Dendritic cell treated with granulocyte-macrophage colony-stimulating factor and Interleukin-4, amounts not matched to agents 40 ng/mL and 50 ng/mL, for 4 days (primary cell): Measurements from ENCODE around the gene GIMAP2.

Experiments
- H3K27ac Mint-ChIP-seq: one replicate; pipeline ENCODE4 v1.8.0; 2022; ENCODE audit warnings: mild to moderate bottlenecking, mixed read lengths
- H3K27me3 Mint-ChIP-seq: one replicate; pipeline ENCODE4 v1.8.0; 2022; ENCODE audit warnings: mild to moderate bottlenecking, mixed read lengths
- H3K36me3 Mint-ChIP-seq: one replicate; pipeline ENCODE4 v1.8.0; 2022; ENCODE audit warnings: low read depth, mixed read lengths
- H3K4me1 Mint-ChIP-seq: one replicate; pipeline ENCODE4 v1.8.0; 2022; ENCODE audit warnings: low read depth, mixed read lengths
- H3K4me3 Mint-ChIP-seq: one replicate; pipeline ENCODE4 v1.8.0; 2022; ENCODE audit warnings: mild to moderate bottlenecking, moderate library complexity, mixed read lengths
- H3K9me3 Mint-ChIP-seq: one replicate; pipeline ENCODE4 v1.8.0; 2022; ENCODE audit warnings: mixed read lengths
- intact Hi-C: fragments of 100-400 bp; cut with micrococcal nuclease; formaldehyde crosslinking; loops from one replicate; pipeline ENCODE4 v1.15.0; 2022

Gene GIMAP2

DNA sequence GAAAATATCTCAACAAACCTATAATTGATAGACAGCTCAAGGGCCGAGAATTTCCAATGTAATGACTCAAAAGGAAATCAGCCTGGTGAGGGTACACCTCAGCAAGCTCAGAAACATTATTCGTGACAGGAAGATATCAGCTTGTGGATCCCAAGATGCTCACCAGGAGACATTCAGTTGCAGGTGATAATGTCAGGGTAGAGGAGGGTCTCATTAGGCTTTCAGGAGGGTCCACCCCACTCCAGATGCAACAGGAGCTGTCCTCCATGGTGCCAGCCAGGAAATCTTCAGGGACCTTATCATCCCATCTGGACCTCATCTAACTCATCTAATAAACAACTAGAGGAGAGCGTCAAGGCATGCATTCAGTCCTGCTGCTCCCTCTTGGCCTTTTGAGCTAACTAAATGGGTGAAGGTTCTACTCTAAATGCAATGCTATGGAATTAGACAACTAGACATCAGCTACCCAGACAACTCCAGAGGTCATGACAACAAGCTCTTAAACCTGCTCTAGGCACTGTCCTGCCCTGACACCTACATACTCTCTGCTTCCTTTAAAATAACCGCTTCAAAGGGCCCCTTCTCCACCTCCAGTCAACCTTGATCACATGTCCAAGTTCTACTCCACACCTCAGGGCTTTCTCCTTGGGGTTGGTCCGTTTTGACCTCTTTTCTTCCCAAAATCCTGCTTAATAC is 47.4 kb downstream of the GIMAP2 start:
- Mint-ChIP-seq H3K27ac (no peak overlapping the region), H3K9me3 (peaks cover 10% of the 10 kb centered on the region), H3K27me3 (peaks cover 1% of the 10 kb centered on the region), H3K36me3 (peaks cover 8% of the 10 kb centered on the region), H3K4me1 (peaks cover 34% of the 10 kb centered on the region), H3K4me3 (no peak overlapping the region)
- intact Hi-C loops: no loop called here

DNA sequence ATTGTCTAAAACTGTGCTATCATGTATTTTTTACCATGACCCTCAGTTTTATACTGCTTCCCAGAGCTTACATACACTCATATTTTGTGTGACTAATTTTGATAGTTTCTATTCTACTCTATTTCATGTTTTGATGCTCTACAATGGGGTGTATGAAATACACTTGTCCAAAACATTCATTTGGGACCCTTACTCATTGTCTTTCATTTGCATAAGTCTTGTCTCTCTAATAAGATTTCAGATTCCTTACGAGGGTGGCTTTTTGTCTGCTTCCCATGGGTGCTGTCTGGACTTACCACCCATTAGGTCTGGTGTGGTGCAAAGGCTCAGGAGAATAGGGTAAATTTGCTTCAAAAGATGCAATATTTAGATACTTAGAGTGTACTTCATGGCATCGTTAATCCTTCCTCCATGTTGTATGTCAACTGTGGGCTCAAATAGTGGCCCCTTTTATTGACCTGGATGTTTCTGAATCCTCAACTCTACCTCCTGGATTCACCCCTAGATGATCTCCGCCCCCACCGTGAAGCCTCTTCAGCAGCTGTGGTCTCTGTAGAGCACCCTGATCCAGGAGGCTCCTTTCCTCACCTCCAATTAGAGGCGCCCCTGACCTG is 48.1 kb downstream of the GIMAP2 start:
- intact Hi-C loops: no loop called here
- peaks cover 1% of the 10 kb centered on the region for H3K27me3 Mint-ChIP-seq
- no peak overlapping the region for H3K4me3 Mint-ChIP-seq
- H3K4me1 Mint-ChIP-seq: peaks cover 41% of the 10 kb centered on the region
- peaks cover 9% of the 10 kb centered on the region for H3K36me3 Mint-ChIP-seq
- H3K9me3 Mint-ChIP-seq: peaks cover 3% of the 10 kb centered on the region
- peak overlapping the region; percentile 44 for H3K27ac Mint-ChIP-seq

DNA sequence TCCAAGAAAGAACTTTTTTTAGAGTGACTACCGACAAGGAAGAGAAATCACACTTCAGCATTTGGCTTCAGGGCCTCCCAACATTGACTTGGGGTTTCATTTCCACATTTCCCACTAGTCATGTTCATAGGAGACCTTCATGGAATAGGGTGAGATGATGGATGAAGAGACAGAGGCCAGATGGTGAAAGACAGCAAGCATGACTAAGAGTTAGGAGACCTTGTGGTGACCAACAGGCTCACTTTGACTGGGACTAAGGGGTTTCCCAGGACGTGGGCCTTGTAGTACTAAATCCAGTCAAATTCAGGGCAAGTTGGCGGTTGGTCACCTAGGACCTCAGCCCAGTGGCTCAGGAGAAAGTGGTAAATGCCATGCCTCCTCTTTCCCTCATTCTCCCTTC is 48.7 kb downstream of the GIMAP2 start:
- Mint-ChIP-seq H3K27ac (peak overlapping the region; percentile 44), H3K4me1 (peaks cover 47% of the 10 kb centered on the region), H3K27me3 (peaks cover 1% of the 10 kb centered on the region), H3K4me3 (no peak overlapping the region), H3K36me3 (peaks cover 10% of the 10 kb centered on the region), H3K9me3 (no peaks in the 10 kb centered on the region)
- intact Hi-C loops: no loop called here

DNA sequence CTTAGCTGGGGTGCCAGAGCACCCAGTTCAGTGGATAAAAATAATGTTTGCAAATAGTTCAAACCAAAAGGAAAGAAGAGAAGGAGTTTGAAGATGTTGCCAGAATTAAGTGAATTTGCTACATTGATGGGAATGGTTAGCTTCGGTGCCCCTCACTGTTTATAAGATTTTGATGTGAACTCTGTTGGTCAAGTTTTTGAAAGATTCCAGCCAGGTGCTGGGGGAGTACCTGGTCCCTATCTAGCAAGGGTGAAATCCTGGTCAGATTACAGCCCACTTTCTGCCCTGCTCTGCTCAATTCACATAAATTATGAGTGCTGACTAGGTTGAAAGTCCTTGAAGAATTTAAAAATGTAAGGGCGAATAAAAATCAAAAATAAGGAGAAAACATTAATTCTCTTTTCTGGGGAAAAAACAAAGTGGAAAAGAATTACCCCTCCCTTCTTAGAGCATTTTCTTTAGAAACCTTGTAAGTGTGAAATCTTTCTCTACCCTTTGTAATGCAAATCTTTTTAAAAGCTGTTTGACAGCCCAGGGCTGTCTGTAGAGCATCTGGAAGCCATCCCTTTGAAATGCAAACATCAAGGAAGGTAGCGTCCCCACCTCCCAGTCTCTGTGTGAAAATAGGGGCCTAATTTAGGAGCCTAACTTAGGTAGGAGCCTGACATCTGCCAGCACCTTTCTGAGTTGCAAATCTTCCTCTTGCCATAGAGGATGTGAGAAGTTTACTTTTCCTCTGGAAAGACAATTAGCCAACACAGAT is 50.3 kb downstream of the GIMAP2 start:
- Mint-ChIP-seq H3K36me3 (peaks cover 24% of the 10 kb centered on the region), H3K9me3 (no peaks in the 10 kb centered on the region), H3K27me3 (peaks cover 1% of the 10 kb centered on the region), H3K27ac (no peak overlapping the region), H3K4me1 (peaks cover 58% of the 10 kb centered on the region), H3K4me3 (no peak overlapping the region)
- intact Hi-C loops: no loop called here

DNA sequence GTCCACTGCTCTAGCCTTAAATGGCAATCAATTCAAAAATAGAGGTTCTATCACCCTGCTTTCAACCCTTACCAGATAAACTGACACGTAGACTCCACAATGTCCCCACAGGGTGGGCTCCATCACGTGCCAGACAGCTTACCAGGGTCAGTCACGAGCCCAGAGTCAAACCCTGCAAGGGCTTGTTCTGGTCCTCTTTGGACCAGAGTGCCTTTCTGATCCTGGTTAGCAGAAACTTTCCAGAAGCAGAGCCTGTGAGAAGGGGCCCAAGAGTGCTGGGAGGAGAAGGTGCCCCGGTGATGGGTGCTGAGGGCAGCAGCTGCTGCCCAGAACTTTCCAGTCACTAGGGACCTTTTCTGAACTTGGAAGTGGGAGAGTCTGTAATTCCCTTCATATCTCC is 51.4 kb downstream of the GIMAP2 start:
- Mint-ChIP-seq H3K36me3 (peaks cover 35% of the 10 kb centered on the region), H3K27me3 (peaks cover 1% of the 10 kb centered on the region), H3K9me3 (no peaks in the 10 kb centered on the region), H3K27ac (peak overlapping the region; percentile 90), H3K4me1 (peaks cover 63% of the 10 kb centered on the region), H3K4me3 (peak overlapping the region; percentile 92)
- intact Hi-C loops: no loop called here

DNA sequence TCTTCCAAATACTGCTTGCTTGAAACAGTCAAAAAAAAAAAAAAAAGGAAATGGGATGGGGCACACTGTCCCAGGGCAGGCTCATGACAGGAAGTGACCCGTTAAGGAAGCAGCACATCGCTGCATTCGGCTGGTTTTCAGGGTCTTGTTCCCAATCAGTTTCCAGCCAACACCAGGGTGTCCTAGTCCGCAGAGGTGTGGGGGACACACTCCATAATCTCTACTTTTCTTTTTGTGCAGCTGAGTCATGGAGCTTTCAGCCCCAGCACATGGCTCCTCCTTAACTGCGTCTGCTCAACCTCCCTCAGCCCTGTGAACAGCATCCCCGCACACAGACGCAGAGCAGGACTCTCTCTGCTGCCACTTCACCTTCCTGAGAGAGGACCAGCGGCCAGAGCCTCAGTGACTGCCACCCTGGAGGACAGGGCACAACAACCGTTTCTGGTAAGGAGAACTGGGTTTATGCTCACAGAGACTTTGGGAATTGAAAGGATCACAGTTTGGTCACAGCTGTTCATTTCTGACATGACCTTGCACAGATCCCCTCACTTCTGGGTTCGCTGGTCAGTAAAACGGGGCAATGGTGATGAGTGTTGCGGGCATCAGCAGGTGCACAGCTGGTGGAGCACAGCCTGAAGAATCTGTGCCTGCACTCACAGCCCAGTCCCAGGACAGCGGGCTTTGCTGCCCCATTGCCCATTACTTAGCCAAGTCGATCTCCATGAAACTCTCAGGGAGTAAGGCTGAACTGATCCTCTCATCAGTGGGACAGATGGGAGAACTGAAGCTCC is 52.0 kb downstream of the GIMAP2 start, which contains the start of gene GIMAP5:
Gene GIMAP5, plus strand, starts transcription at position 154 of the 791 bp plus-strand sequence. CDS start 3,467 bp downstream, outside the sequence.
- H3K4me3 Mint-ChIP-seq: peak within 1 kb of the TSS; percentile 92
- peaks cover 69% of the 10 kb centered on the region for H3K4me1 Mint-ChIP-seq
- no peaks in the 10 kb centered on the region for H3K9me3 Mint-ChIP-seq
- H3K36me3 Mint-ChIP-seq: peaks cover 41% of the 10 kb centered on the region
- intact Hi-C loops: no loop called here
- peak within 1 kb of the TSS; percentile 90 for H3K27ac Mint-ChIP-seq
- no peaks in the 10 kb centered on the region for H3K27me3 Mint-ChIP-seq

DNA sequence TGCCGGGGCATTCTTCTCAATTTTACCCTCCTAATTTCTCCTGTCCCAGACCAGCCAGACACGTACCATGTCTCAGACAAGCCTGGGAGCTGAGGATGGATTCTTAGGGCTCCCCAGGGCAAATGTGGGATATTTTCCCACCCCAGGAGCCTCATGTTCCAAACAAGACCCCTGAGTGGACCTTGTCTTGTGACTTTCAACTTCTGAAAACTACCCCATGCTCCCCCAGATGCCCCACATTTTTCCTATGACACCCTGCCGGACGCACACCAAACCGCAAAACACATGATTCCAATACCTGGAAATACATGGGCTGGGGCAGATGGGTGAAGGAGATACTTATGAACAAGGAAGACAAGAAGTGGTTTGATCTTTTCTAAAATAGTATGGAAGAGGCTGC is 52.6 kb downstream of the GIMAP2 start:
- intact Hi-C loops: no loop called here
- H3K9me3 Mint-ChIP-seq: no peaks in the 10 kb centered on the region
- no peaks in the 10 kb centered on the region for H3K27me3 Mint-ChIP-seq
- H3K4me3 Mint-ChIP-seq: peak overlapping the region; percentile 92
- peaks cover 75% of the 10 kb centered on the region for H3K4me1 Mint-ChIP-seq
- peak overlapping the region; percentile 90 for H3K27ac Mint-ChIP-seq
- peaks cover 47% of the 10 kb centered on the region for H3K36me3 Mint-ChIP-seq

DNA sequence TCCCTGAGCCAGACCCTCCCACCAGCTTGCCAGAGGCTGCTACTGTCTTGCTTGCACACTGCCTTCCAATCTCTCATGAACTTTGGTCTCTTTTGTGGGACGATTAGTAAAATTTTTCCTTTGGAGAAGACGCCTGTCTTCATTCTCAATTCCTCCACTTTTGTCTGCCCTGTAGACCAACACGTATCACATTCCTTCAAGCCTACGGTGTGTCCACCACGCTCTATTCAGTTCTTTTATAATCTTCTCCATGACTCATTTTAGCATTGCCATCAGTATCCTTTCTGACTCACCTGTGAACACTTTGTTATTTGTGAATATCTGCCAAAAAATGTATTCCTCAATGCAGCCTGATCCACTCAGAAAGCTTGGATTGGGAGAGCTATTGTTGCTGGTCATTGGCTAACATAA is 53.1 kb downstream of the GIMAP2 start:
- Mint-ChIP-seq H3K27me3 (no peaks in the 10 kb centered on the region), H3K4me1 (peaks cover 76% of the 10 kb centered on the region), H3K27ac (peak overlapping the region; percentile 90), H3K36me3 (peaks cover 52% of the 10 kb centered on the region), H3K9me3 (no peaks in the 10 kb centered on the region), H3K4me3 (peak overlapping the region; percentile 92)
- intact Hi-C loops: no loop called here

DNA sequence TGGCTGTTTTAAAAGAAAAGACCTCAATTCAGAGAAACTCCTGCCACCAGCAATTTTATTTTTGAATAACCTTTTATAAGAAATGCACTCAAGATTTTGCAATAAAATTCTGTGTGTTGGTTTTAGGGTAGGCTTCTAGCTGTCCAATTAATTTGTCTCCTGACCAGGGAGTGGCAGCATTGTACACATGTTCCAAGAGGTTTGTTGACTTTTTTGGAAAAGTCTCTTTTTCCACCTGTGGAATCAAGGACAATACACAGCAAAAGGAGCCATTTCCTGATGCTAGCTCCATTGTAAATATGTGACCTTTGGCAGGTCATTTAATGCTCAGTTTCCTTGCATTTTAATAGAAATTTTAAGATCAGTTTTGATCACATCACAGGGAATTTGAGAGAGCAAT is 53.5 kb downstream of the GIMAP2 start:
- intact Hi-C loops: no loop called here
- H3K9me3 Mint-ChIP-seq: no peaks in the 10 kb centered on the region
- no peaks in the 10 kb centered on the region for H3K27me3 Mint-ChIP-seq
- peak overlapping the region; percentile 33 for H3K27ac Mint-ChIP-seq
- peak overlapping the region; percentile 92 for H3K4me3 Mint-ChIP-seq
- peaks cover 74% of the 10 kb centered on the region for H3K4me1 Mint-ChIP-seq
- peaks cover 57% of the 10 kb centered on the region for H3K36me3 Mint-ChIP-seq

DNA sequence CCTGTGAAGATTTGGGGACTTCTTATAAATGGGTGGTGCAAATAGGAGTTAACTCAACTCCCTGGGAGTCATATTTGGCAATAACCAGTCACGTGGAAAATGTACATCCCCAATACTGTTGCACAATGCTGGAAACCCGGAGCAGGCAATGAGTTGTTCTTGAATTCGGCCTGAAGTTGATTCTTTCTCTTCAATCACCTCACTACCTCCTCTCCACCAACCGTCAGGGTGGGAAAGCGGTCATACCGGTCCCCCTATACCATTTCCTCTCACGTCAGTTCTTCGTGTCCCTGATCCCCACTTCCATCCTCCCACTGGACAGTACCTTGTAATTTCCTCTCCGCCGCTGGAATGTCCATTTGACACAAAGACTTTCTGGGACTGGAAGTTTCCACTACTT is 54.5 kb downstream of the GIMAP2 start:
- Mint-ChIP-seq H3K4me3 (peak overlapping the region; percentile 18), H3K36me3 (peaks cover 67% of the 10 kb centered on the region), H3K9me3 (no peaks in the 10 kb centered on the region), H3K4me1 (peaks cover 73% of the 10 kb centered on the region), H3K27ac (no peak overlapping the region), H3K27me3 (no peaks in the 10 kb centered on the region)
- intact Hi-C loops: no loop called here

DNA sequence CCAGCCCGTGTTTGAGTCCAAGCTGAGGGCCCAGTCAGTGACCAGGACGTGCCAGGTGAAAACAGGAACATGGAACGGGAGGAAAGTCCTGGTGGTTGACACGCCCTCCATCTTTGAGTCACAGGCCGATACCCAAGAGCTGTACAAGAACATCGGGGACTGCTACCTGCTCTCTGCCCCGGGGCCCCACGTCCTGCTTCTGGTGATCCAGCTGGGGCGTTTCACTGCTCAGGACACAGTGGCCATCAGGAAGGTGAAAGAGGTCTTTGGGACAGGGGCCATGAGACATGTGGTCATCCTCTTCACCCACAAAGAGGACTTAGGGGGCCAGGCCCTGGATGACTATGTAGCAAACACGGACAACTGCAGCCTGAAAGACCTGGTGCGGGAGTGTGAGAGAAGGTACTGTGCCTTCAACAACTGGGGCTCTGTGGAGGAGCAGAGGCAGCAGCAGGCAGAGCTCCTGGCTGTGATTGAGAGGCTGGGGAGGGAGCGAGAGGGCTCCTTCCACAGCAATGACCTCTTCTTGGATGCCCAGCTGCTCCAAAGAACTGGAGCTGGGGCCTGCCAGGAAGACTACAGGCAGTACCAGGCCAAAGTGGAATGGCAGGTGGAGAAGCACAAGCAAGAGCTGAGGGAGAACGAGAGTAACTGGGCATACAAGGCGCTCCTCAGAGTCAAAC is 56.9 kb downstream of the GIMAP2 start:
- H3K27me3 Mint-ChIP-seq: peaks cover 6% of the 10 kb centered on the region
- intact Hi-C loops: no loop called here
- peaks cover 63% of the 10 kb centered on the region for H3K4me1 Mint-ChIP-seq
- no peaks in the 10 kb centered on the region for H3K9me3 Mint-ChIP-seq
- no peak overlapping the region for H3K4me3 Mint-ChIP-seq
- peaks cover 64% of the 10 kb centered on the region for H3K36me3 Mint-ChIP-seq
- H3K27ac Mint-ChIP-seq: peak overlapping the region; percentile 24
